Ishikawa (cell line): Measurements from ENCODE around the gene LRFN2.

Source experiments
- CEBPB ChIP-seq: IDR thresholded peaks from 2 replicates; pipeline ENCODE4 v1.6.1; 2012
- CREB1 ChIP-seq: IDR thresholded peaks from 2 replicates; pipeline ENCODE4 v1.6.1; 2012; ENCODE audit warnings: low read depth
- EGR1 ChIP-seq: IDR thresholded peaks from 2 replicates; pipeline ENCODE4 v1.6.1; 2012
- EP300 ChIP-seq: IDR thresholded peaks from 2 replicates; pipeline ENCODE4 v1.6.1; 2012; ENCODE audit warnings: borderline replicate concordance
- FOXM1 ChIP-seq: IDR thresholded peaks from 2 replicates; pipeline ENCODE4 v1.6.1; 2012; ENCODE audit warnings: low read depth, borderline replicate concordance
- MAX ChIP-seq: IDR thresholded peaks from 2 replicates; pipeline ENCODE4 v1.6.1; 2012
- NFIC ChIP-seq: IDR thresholded peaks from 2 replicates; pipeline ENCODE4 v1.6.1; 2012
- RAD21 ChIP-seq: IDR thresholded peaks from 2 replicates; pipeline ENCODE4 v1.6.1; 2012; ENCODE audit warnings: low read depth
- REST ChIP-seq: IDR thresholded peaks from 2 replicates; pipeline ENCODE4 v1.6.1; 2012; ENCODE audit warnings: low read depth, mild to moderate bottlenecking
- TAF1 ChIP-seq: IDR thresholded peaks from 2 replicates; pipeline ENCODE4 v1.6.1; 2012; ENCODE audit warnings: low read depth, mild to moderate bottlenecking
- TCF12 ChIP-seq: IDR thresholded peaks from 2 replicates; pipeline ENCODE4 v1.6.1; 2012; ENCODE audit warnings: low read depth
- TEAD4 ChIP-seq: IDR thresholded peaks from 2 replicates; pipeline ENCODE4 v1.6.1; 2012
- USF1 ChIP-seq: IDR thresholded peaks from 2 replicates; pipeline ENCODE4 v1.6.1; 2012
- YY1 ChIP-seq: IDR thresholded peaks from 2 replicates; pipeline ENCODE4 v1.6.1; 2012; ENCODE audit warnings: low read depth
- ZBTB7A ChIP-seq: IDR thresholded peaks from 2 replicates; pipeline ENCODE4 v1.6.1; 2012; ENCODE audit warnings: low read depth

Gene LRFN2

GRCh38 chr6:40349901-40350746 is 237.0 kb downstream of the LRFN2 start:
- TF ChIP-seq EGR1 (no peak), MAX (no peak), TEAD4 (no peak), REST (no peak), TAF1 (no peak), ZBTB7A (no peak), FOXM1 (no peak), EP300 (no peak), NFIC (no peak), YY1 (no peak), TCF12 (no peak), CREB1 (no peak), USF1 (no peak), RAD21 (no peak), CEBPB (no peak)

- TF ChIP-seq TEAD4 (no peak), USF1 (no peak), EGR1 (no peak), CREB1 (no peak), MAX (no peak), TCF12 (no peak), FOXM1 (no peak), REST (no peak), TAF1 (no peak)
Measured at GRCh38 chr6:40349123-40349900, 237.9 kb downstream of the LRFN2 start.

GRCh38 chr6:40348591-40348990 is 238.6 kb downstream of the LRFN2 start:
- no peak for TF ChIP-seq EP300
- no peak for TF ChIP-seq YY1
- no peak for TF ChIP-seq MAX
- no peak for TF ChIP-seq TAF1
- no peak for TF ChIP-seq CREB1
- no peak for TF ChIP-seq TCF12
- TF ChIP-seq RAD21 = no peak
- TF ChIP-seq USF1 = no peak
- no peak for TF ChIP-seq TEAD4
- no peak for TF ChIP-seq ZBTB7A
- TF ChIP-seq NFIC = no peak

- no peak for TF ChIP-seq EP300
- TF ChIP-seq NFIC = no peak
- TF ChIP-seq TAF1 = no peak
- TF ChIP-seq CEBPB = no peak
- no peak for TF ChIP-seq TCF12
- no peak for TF ChIP-seq YY1
- no peak for TF ChIP-seq USF1
Measured at GRCh38 chr6:40347571-40348011, 239.6 kb downstream of the LRFN2 start.
